Coronary artery (tissue), 2 donors: Measurements from ENCODE around the gene KAZN.

Experiments
- DNase-seq: peaks from one replicate; pipeline ENCODE4 v3.0.0-alpha.2; 2017; ENCODE audit warnings: low spot score
- H3K27ac ChIP-seq, 2 donors: fragments of 200-600 bp; sonication (generic); one replicate each; pipeline ENCODE4 v1.5.1; 2016 to 2019
- H3K4me3 ChIP-seq: fragments of 200-600 bp; sonication (generic); 2 replicates; pipeline ENCODE4 v1.5.1; 2016; ENCODE audit warnings: mild to moderate bottlenecking, moderate library complexity
- TF ChIP-seq, protein P1 (sequence below): fragments of 200-600 bp; sonication (generic); IDR thresholded peaks from one replicate; pipeline ENCODE4 v1.5.1; 2019; ENCODE audit warnings: antibody characterized with exemption

KAZN gene

DNA sequence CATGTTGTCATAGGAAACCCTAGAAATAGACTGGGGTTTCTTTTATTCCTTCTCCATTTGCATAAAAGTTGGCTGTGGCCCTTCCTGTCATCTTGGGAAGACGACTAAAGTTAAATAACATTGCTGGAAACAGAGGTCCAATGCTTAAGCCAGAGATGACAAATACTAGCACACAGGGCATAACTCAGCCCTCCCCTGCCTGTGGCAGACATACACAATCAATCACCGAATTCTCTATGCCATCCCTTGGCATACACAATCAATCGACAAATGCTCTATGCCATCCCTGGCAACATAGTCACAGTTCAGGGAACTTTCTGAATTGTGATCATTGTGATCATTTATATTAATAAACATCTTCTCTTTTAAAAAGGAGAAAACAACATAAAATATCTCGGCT lies 229.4 kb downstream of the KAZN start:
- Histone ChIP-seq H3K27ac (no peak overlapping the region), H3K4me3 (no peak overlapping the region)
- no peak for DNase-seq
- TF ChIP-seq, protein P1, sequence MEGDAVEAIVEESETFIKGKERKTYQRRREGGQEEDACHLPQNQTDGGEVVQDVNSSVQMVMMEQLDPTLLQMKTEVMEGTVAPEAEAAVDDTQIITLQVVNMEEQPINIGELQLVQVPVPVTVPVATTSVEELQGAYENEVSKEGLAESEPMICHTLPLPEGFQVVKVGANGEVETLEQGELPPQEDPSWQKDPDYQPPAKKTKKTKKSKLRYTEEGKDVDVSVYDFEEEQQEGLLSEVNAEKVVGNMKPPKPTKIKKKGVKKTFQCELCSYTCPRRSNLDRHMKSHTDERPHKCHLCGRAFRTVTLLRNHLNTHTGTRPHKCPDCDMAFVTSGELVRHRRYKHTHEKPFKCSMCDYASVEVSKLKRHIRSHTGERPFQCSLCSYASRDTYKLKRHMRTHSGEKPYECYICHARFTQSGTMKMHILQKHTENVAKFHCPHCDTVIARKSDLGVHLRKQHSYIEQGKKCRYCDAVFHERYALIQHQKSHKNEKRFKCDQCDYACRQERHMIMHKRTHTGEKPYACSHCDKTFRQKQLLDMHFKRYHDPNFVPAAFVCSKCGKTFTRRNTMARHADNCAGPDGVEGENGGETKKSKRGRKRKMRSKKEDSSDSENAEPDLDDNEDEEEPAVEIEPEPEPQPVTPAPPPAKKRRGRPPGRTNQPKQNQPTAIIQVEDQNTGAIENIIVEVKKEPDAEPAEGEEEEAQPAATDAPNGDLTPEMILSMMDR = no peak

DNA sequence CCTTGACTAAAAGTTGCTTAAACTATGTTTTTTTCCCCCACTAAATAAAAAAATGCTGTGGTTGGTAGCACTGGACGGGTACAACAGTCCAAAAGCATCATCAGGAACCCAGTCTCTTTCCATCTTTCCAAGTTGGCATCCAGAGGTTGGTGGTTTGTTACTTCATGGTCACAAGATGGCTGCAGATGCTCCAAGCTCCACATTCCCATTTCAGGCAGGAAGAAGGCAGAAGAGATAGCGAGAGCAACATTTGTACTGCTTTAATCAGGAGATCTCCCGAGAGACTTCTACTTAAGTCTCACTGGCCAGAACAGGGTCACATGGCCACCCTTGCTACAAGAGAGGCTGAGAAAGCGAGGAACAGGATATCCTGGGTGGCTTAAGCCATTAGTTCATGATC lies 230.2 kb downstream of the KAZN start:
- TF ChIP-seq, protein P1 = no peak
- DNase-seq = no peak
- Histone ChIP-seq H3K4me3 (no peak overlapping the region), H3K27ac (no peak overlapping the region)

DNA sequence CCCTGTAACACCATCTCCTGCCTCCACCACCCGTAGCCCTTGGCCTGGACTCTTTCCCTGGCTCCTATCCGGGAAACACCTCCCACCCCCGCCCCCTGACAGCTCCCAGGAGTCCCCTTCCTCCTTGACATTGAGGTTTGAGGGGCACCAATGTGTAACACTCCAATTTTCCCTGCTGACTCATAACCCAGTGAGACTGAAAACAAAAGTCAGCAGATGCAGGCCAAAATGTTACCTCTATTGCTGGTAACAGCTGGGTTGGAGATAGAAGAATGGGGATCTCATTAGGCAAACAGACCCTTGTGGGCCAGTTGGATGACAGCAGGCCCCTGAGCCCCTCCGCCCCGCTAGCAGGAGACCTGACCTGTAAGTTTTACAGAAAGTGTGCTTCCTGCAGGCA lies 237.2 kb downstream of the KAZN start:
- Histone ChIP-seq H3K27ac (no peak overlapping the region), H3K4me3 (no peak overlapping the region)
- DNase-seq = no peak
- TF ChIP-seq, protein P1 = no peak

DNA sequence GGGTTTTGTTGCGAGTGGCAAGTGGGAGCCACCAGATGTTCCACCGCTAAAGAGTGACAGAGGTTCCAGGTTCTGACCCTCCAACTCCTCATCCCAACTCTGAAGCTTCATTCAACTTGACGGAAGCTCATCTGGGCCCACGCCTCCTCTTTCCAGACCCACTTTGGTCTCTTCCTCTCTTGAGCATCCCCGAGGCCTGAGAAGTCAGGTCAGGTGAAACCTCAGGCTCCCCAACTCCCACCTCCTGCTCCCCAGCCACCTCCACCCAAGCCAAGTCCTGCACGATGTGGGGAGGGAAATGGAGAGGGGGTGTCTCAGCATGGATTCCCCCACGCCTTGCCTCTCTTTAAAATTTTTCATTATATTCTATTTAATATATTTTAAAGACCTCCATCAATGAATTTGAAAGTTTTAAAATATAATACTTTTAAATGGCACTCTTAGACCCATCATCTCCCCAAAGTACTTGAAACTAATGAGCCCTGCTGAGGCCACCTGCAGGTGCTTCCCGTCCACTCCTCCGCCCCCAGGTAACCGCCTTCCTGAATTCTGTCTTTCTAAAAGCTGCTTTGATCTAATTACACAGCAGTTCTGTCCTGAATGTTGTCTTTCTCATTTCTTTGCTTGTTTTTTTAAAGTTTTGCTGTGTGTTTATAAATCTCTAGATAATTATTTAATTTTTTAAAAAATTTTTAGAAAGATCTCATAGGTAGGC lies 238.1 kb downstream of the KAZN start:
- H3K27ac ChIP-seq = no peak overlapping the region
- no peak overlapping the region for H3K4me3 ChIP-seq
- TF ChIP-seq, protein P1 = no peak
- DNase-seq = no peak

DNA sequence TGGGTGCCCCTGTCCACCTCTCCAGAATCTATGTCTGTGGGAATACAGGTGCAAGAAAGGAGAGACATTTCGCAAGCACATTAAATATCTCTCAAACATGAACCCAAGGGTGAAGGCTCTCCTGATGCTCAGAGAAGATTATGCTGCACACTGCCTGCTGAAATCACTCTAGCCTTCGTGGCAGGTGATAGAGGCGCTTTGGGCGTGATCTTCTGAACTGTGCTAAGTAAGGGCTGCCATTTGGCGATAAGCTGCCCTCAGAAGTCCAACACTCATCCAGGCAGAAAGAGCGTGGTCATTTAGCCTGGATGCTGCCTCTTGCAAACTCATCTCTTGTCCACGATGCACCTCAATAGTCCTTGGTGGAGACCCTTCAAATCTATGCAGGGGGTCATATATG lies 241.9 kb downstream of the KAZN start:
- DNase-seq = no peak
- H3K4me3 ChIP-seq = no peak overlapping the region
- TF ChIP-seq, protein P1 = no peak
- no peak overlapping the region for H3K27ac ChIP-seq

DNA sequence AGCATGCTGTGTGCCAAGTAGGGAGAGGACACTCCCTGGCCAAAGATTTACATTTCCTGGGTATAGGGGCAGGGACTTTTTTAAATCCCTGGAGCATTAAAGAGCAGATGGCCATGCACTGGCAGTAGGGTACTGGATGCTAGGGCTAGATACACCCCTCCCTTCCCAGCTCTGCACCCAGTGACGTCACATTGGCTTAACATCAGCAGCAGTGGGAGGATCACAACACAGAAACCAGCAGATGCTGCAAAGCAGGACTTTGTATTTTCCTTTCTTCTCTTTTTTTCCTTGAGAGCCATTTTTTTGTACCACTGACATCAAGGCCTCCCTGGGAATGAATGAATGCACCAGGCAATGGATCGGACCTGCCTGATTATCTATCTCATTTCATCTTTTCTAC lies 243.0 kb downstream of the KAZN start:
- Histone ChIP-seq H3K4me3 (no peak overlapping the region), H3K27ac (no peak overlapping the region)
- no peak for DNase-seq
- TF ChIP-seq, protein P1 = no peak

DNA sequence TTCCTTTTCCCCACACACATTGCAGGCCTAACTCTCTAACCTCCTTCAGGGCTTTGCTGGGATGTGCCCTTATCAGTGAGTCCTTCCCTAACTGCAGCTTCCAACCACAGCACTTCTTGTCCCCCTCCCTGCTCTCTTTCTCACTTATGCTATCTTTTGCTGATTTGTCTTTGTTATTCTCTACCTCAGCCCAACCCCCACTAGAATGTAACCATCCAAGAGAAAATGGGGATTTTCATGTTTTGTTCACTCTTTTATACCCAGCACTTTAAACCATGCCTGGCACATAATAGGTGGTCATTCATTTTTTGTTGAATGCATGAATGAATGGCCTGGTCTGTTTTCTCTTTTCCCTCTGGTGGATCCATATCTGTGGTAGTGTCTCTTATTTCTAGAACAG lies 243.5 kb downstream of the KAZN start:
- TF ChIP-seq, protein P1 = no peak
- Histone ChIP-seq H3K27ac (no peak overlapping the region), H3K4me3 (no peak overlapping the region)
- DNase-seq = no peak
